Measurements from ENCODE around the gene ITK.

The ITK gene

GRCh38 chr5:157180374-157181264 lies at the start of gene ITK:
Gene ITK, plus strand, starts transcription at chr5:157180840. Its CDS starts 138 bp downstream, at chr5:157180978.
- DNase-seq (ENCODE audit: low spot score): no peak

DNA sequence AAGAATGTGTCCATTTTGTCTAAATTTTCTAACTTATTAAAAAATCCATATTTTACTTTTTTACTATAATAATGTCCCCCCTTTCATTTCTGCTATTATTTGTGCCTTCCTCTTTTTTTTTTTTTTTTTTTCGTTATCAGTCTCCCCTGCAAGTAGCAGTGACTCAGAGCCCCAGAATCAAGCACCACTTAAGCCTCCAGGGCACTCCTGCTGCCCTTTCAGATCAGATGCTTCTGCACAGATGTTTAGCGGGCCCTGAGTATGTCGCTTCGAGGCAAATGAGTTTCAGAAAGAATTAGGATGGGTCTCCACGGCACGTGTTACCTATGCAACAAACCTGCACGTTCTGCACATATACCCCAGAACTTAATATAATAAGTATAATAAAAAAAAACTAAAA lies 49.7 kb upstream of the ITK start:
- no peak for DNase-seq (ENCODE audit: low spot score)

- DNase-seq (ENCODE audit: low spot score): no peak
Measured at GRCh38 chr5:157132281-157132612, 48.4 kb upstream of the ITK start.

GRCh38 chr5:157137691-157138090 lies 42.9 kb upstream of the ITK start:
- DNase-seq (ENCODE audit: low spot score): no peak

GRCh38 chr5:157142317-157143126 lies 38.1 kb upstream of the ITK start, which contains the start of gene MED7:
Gene MED7, minus strand, starts transcription at chr5:157142865. Its CDS starts 3,434 bp downstream, at chr5:157139431.
- peak; percentile 100 for DNase-seq (ENCODE audit: low spot score)

GRCh38 chr5:157143127-157143971 lies 37.3 kb upstream of the ITK start:
- DNase-seq (ENCODE audit: low spot score): no peak

GRCh38 chr5:157148734-157149615 lies 31.7 kb upstream of the ITK start:
- DNase-seq (ENCODE audit: low spot score): peak; percentile 78

DNA sequence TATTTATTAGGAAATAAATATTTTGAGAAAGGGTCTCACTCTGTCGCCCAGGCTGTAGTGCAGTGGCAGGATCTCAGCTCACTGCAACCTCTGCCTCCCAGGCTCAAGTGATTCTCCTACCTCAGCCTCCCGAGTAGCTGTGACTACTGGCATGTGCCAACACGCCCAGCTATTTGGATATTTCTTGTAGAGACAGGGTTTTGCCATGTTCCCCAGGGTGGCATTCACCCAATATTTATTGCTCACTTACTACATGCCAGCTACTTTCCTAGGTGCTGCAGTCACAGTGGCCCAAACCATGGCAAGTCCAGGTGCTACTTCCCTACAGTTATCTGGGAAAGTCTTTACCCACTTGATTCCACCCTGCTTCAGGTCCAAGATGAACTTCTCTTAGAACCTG lies 29.6 kb upstream of the ITK start:
- no peak for DNase-seq (ENCODE audit: low spot score)

GRCh38 chr5:157155297-157155696 lies 25.3 kb upstream of the ITK start:
- DNase-seq (ENCODE audit: low spot score): no peak

DNA sequence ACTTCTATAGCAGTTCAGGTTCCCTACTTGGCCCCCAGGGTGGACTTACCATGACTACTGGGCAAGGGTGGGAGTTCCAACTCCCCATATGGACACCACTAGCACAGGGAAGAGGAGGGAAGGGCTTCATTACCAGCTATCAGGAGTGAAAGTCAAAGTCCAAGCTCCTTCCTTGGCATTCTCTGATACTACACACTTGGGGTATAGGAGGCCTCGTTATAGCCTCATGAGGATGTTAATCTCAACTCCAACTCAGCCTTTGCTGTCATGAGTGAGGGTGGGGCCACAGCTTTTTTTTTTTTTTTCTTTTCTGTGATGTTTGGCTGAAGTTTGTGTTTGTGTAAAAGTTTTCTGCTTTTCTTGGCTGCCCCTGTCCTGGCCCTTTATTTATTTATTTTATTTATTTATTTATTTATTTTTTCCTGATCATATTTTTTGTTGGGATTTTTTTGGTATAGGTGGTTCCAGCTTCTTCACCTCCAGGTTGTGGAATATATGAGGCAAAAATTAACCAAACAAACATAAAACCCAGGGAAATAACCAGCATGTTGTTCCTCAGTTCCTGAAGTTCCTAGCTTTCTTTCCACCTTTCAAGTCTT lies 23.2 kb upstream of the ITK start:
- no peak for DNase-seq (ENCODE audit: low spot score)

- no peak for DNase-seq (ENCODE audit: low spot score)
Measured at GRCh38 chr5:157159209-157159751, 21.4 kb upstream of the ITK start.

- DNase-seq (ENCODE audit: low spot score): no peak
Measured at GRCh38 chr5:157160001-157160400, 20.6 kb upstream of the ITK start.

GRCh38 chr5:157161996-157162395 lies 18.6 kb upstream of the ITK start:
- DNase-seq (ENCODE audit: low spot score): no peak

DNA sequence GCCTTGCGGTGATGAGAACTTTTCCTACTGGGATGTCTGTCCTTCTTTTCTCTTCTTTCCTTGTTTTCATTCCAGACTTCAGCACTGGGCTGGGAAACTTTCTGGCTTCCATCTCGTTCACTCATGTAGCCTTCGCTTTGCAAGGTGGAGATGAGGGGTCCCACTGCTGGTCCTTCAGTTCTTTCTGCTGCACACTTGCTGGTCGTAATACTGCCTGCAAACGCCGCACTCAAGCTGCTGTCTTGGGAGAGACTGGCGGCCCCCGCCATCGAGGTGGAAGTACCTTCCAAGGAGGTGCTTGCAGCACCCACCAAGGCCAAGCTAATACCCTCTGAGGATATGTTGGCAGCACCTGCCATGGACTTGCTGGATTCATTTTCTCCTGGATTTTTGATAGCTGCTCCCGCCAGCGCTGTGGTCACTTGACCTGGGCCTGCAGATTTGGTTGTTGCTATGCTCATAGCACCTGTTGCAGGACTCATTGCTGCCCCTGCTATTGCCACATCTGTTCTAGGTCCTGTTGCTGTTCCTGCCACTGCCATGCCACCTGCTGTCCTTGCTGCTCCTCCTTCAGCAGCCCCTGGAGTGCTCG lies 17.6 kb upstream of the ITK start:
- no peak for DNase-seq (ENCODE audit: low spot score)

DNA sequence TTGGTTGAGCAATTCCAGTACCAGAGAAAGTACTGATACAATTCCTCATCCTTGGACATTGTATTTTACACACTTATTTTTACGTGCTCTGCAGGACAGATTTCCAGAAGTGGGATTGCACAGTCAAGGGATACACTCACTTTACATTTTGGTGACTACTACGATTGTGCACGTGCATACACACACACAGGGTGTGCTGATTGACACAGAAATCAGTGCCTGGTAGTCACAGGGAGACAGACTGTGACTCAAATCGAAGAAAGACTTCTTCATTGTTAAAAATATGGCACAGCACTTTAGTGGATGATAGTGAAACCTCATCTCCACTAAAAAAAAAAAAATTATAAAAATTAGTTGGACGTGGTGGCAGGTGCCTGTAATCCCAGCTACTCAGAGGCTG lies 16.1 kb upstream of the ITK start:
- no peak for DNase-seq (ENCODE audit: low spot score)

GRCh38 chr5:157165261-157165660 lies 15.4 kb upstream of the ITK start:
- no peak for DNase-seq (ENCODE audit: low spot score)

DNA sequence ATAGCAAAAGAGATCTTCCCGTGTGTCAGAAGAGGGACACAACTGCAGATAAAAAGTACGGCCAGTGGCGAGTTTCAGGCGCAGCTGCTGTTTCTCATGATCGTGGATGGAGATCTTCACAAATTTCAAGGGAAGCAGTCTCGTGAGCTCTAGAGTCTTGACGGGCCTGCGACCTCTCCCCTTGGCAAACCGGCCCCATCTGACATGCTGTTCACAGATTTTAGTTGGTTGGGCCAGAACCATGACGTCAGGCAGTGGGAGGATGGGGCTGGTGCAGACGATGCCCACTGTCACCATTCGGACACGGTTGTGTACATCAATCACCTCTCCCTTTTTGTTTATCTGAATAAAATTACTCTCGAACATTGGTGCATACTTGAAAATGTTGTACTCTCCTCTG lies 15.0 kb upstream of the ITK start:
- no peak for DNase-seq (ENCODE audit: low spot score)

DNA sequence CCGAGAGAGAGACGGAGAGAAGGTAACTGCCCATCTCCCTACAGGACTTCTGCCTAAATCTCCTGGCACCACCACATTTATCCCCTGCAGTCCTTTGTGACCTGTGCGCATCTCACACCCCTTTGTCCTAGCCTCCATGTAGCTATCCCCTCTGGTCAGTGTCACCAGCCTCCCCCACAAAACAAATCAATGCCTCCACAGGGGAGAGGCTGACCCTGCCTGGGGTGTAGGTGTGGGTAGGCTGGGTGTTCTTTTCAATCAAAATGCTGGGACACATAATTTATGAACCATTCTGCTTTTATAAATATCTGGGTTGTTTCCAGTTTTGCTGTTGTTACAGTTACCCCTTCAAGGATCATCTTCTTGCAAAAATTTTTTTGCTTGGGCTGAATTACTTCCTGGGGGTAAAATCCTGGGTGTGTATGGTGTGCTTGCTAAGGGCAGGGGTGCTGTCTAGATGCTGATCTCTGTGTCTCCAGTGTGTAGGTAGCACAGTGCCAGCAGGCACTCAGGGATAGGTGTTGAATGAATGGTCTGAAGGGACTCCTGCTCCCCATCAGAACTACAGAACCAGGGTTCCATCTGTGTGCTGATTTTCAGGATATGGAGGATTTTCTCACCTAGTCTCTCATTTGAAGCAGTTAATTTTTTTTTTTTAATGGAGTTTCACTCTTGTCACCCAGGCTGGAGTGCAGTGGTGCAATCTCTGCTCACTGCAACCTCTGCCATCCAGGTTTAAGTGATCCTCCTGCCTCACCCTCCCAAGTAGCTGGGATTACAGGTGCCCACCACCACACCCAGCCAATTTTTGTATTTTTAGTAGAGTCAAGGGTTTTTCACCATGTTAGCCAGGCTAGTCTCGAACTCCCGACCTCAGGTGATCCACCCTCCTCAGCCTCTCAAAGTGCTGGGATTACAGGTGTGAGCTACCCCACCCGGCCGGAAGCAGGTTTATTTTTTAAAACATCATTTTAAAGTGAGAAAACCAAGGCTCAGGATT lies 14.1 kb upstream of the ITK start, which contains the start of gene GARIN3:
Gene GARIN3 (minus strand): TSS at position 51 of the 1,000 bp plus-strand sequence. CDS start 96 bp downstream, outside the sequence.
- DNase-seq (ENCODE audit: low spot score): no peak

GRCh38 chr5:157167214-157167621 lies 13.4 kb upstream of the ITK start:
- peak; percentile 32 for DNase-seq (ENCODE audit: low spot score)

Data from LoVo (cell line).